K562 (cell line): ENCODE data around the gene NOL4L. TPM values are rescaled to one million over a fixed set of nuclear protein-coding genes. Genes with fewer than 3 reads are reported as not detected.

Experiments used
- ATAC-seq: fragments of 200-7000 bp; cut with Tn5 transposase; 3 replicates; pipeline ENCODE4 v1.9.1; 2020; ENCODE audit warnings: moderate library complexity
- BruUV-seq: library from RNA; stranded (reverse); fragments of 400-500 nt; replicated peaks from 2 replicates; lab custom pipeline; 2021; lab: Mats Ljungman, UMichigan
- CTCF ChIA-PET: fragments of 300-600 bp; formaldehyde crosslinking; extraction: SDS; loops from one replicate; lab custom pipeline; 2021; ENCODE audit warnings: low intra/inter-chr PET ratio; lab: Yijun Ruan, JAX
- POLR2A ChIA-PET: fragments of 300-600, 350-650 bp; sonication (Branson Sonifier 250); formaldehyde crosslinking; extraction: SDS; loops from one replicate; lab custom pipeline; 2021; ENCODE audit warnings: antibody characterized with exemption, inconsistent platforms; lab: Yijun Ruan, JAX
- DNase-seq, 4 experiments: peaks; one replicate each; pipeline versions ENCODE4 v3.0.0 to v3.0.0-alpha.2; 2011 to 2018; ENCODE audit warnings: low spot score in 3 of 4, mixed read lengths in 3 of 4; ENCODE audit errors: extremely low read depth in 1 of 4
- FAIRE-seq: peaks from 2 replicates; lab custom pipeline; 2011; peaks lifted over from hg19 to GRCh38; lab: Jason Lieb, UNC
- H2AFZ ChIP-seq: 2 replicates; pipeline ENCODE4 v1.6.0; 2011; ENCODE audit warnings: low read depth, low read length, control low read depth, inconsistent platforms
- H3K27ac ChIP-seq: fragments of 200-600 bp; 3 replicates; pipeline ENCODE4 v1.8.0; 2011; ENCODE audit warnings: low read depth, mild to moderate bottlenecking, control low read depth, inconsistent platforms, low read length, moderate library complexity, mixed read lengths; ENCODE audit errors: extremely low read depth
- H3K27me3 ChIP-seq, 2 experiments: fragments of 300-600 bp in 1 of 2; 2 replicates in 1 of 2; 3 replicates in 1 of 2; pipeline versions ENCODE4 v1.6.0 to v1.8.0; 2011; ENCODE audit warnings: inconsistent platforms in 2 of 2, low read length in 2 of 2, mild to moderate bottlenecking in 1 of 2, mixed read lengths in 1 of 2, moderate library complexity in 1 of 2; ENCODE audit not compliant: control insufficient read depth in 2 of 2, insufficient read depth in 2 of 2
- H3K36me3 ChIP-seq: fragments of 300-600 bp; 3 replicates; pipeline ENCODE4 v1.8.0; 2011; ENCODE audit warnings: mild to moderate bottlenecking, low read length, inconsistent platforms; ENCODE audit not compliant: control insufficient read depth, insufficient read depth
- H3K4me1 ChIP-seq, 2 experiments: fragments of 200-600 bp in 1 of 2; replicated peaks in 1 of 2; 2 replicates in 1 of 2; 3 replicates in 1 of 2; pipeline versions ENCODE4 v1.5.1 to v1.8.0; 2011; ENCODE audit warnings: inconsistent platforms in 2 of 2, low read length in 2 of 2, mild to moderate bottlenecking in 1 of 2, mixed read lengths in 1 of 2, moderate library complexity in 1 of 2; ENCODE audit not compliant: control insufficient read depth in 2 of 2, insufficient read depth in 2 of 2
- H3K4me2 ChIP-seq: 2 replicates; pipeline ENCODE4 v1.6.1; 2011; ENCODE audit warnings: low read length, control low read depth, inconsistent platforms, mixed read lengths; ENCODE audit not compliant: insufficient read depth
- H3K4me3 ChIP-seq: fragments of 200-600 bp; sonication (generic), shearing (Covaris generic); 2 replicates; pipeline ENCODE4 v1.5.1; 2016; ENCODE audit warnings: control low read depth, inconsistent platforms
- H3K79me2 ChIP-seq: fragments of 200-600 bp; 3 replicates; pipeline ENCODE4 v1.8.0; 2011; ENCODE audit warnings: low read length, inconsistent platforms; ENCODE audit not compliant: control insufficient read depth, insufficient read depth
- H3K9ac ChIP-seq, 2 experiments: 2 replicates each; pipeline versions ENCODE4 v1.6.0 to v1.6.1; 2011; ENCODE audit warnings: low read depth in 2 of 2, low read length in 2 of 2, control low read depth in 1 of 2, inconsistent platforms in 1 of 2, mild to moderate bottlenecking in 1 of 2, mixed read lengths in 1 of 2; ENCODE audit not compliant: insufficient read depth in 1 of 2
- H3K9me1 ChIP-seq: one replicate; pipeline ENCODE4 v1.6.0; 2011; ENCODE audit warnings: inconsistent platforms, mild to moderate bottlenecking, low read length, moderate library complexity; ENCODE audit not compliant: control insufficient read depth, insufficient read depth
- H3K9me3 ChIP-seq: replicated peaks from 2 replicates; pipeline ENCODE4 v1.5.1; 2011; ENCODE audit warnings: low read depth, low read length, inconsistent platforms; ENCODE audit not compliant: control insufficient read depth, insufficient read depth
- H4K20me1 ChIP-seq: replicated peaks from 2 replicates; pipeline ENCODE4 v1.6.1; 2011; ENCODE audit warnings: low read length, inconsistent platforms, mixed read lengths; ENCODE audit not compliant: control insufficient read depth, insufficient read depth
- RBM22 ChIP-seq: fragments of 200-400 bp; formaldehyde crosslinking; IDR thresholded peaks from 2 replicates; pipeline ENCODE4 v1.6.1; 2018; ENCODE audit warnings: low read length, low read depth; ENCODE audit not compliant: poor library complexity, severe bottlenecking
- WGBS: fragments of 100-300 bp; shearing (Covaris generic); methylation state at CpG from one replicate; pipeline ENCODE4 v1.1.6; 2016; ENCODE audit warnings: low coverage, mixed read lengths; ENCODE audit not compliant: insufficient coverage; ENCODE audit errors: missing lambda C conversion rate; 5-methylcytosine and 5-hydroxymethylcytosine counted together
- in situ Hi-C: fragments of 300-500 bp; cut with MboI; formaldehyde crosslinking; loops from 4 replicates; pipeline ENCODE4 v1.15.0; 2018; ENCODE audit warnings: inconsistent platforms, mixed read lengths
- intact Hi-C: fragments of 100-400 bp; cut with micrococcal nuclease; formaldehyde crosslinking; loops from 2 replicates; pipeline ENCODE4 v1.14.2; 2022
- polyA plus RNA-seq, 8 experiments: library from polyadenylated mRNA; depleted of rRNA in 4 of 8; stranded (reverse) in 5 of 8; unstranded in 3 of 8; fragments of >200 nt; fragmentation: Nextera tagmentation in 2 of 8; fragmentation: Illumina TruSeq in 1 of 8; extraction: Ambion mirVana in 2 of 8; extraction: Trizol in 1 of 8; gene quantifications; 2 replicates each; pipeline versions ENCODE4 v1.2.1 to v1.2.3, GENCODE V29; 2011 to 2014; ENCODE audit warnings: inconsistent platforms in 1 of 8, missing spikeins in 1 of 8
- total RNA-seq, 7 experiments: library from RNA; depleted of rRNA in 6 of 7; stranded (reverse); fragments of >200 nt in 6 of 7; fragmentation: Illumina TruSeq in 2 of 7; extraction: Trizol in 2 of 7; gene quantifications; 2 replicates each; pipeline versions ENCODE4 v1.2.1 to v1.2.3, GENCODE V29; 2011 to 2021; ENCODE audit warnings: low replicate concordance in 1 of 7
- TF ChIP-seq, protein P1 (sequence below): fragments of 450-650 bp; IDR thresholded peaks from 2 replicates; pipeline ENCODE4 v1.6.1; 2018; ENCODE audit not compliant: partially characterized antibody
- TF ChIP-seq, protein P2 (sequence below), 3 experiments: IDR thresholded peaks in 2 of 3; conservative IDR thresholded peaks in 1 of 3; 2 replicates each; pipeline ENCODE4 v1.5.1; 2011 to 2012; ENCODE audit warnings: low read length in 3 of 3, mild to moderate bottlenecking in 3 of 3, control low read depth in 2 of 3, improper control_type of control experiment in 1 of 3, inconsistent platforms in 1 of 3, low read depth in 1 of 3, mixed read lengths in 1 of 3, moderate library complexity in 1 of 3; ENCODE audit not compliant: insufficient read depth in 2 of 3

The NOL4L gene
- total and polyA plus RNA-seq, 9 of the 15 experiments (the other 6 are each of a cell fraction or from before 2014, with no cell fraction given), result 5.1 to 36.2 (median 13.6) TPM

DNA sequence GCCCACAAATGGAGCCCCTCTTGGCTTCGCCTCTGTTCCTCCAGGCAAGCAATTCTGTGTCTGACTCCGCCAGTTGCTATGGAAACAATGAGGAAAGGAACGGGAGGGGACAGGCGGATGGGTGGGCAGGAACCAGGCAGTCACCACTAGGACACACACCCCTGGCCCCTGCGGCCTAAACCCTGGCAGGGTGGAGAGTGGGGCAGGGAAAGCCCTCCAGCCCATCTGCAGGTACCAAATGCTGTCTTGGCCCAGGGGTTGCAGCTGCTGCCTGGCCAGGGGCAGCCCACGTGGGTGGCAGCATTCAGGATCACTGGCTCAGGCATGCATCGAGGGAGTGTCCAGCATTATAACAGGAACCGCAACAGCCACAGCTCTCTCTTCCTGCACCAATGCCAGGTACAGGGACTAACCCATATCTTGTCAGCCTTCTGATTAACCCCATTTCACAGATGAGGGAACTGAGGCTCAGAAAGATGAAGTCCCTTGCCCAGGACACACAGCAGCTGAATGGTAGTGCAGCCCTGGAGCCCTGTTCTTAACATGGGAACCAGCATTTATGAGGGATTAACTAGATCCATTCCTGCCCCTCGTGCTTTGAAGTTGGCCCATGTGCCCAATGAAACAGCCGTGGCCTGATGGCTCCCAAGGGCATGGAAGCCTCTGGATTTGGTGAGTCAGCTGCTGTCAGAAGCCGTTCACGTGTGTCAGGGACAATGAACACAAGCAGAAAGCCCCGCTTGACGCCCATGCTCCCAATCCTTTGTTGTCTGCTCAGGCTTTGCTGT lies 66.3 kb downstream of the NOL4L start (continued):
- TF ChIP-seq, protein P1, sequence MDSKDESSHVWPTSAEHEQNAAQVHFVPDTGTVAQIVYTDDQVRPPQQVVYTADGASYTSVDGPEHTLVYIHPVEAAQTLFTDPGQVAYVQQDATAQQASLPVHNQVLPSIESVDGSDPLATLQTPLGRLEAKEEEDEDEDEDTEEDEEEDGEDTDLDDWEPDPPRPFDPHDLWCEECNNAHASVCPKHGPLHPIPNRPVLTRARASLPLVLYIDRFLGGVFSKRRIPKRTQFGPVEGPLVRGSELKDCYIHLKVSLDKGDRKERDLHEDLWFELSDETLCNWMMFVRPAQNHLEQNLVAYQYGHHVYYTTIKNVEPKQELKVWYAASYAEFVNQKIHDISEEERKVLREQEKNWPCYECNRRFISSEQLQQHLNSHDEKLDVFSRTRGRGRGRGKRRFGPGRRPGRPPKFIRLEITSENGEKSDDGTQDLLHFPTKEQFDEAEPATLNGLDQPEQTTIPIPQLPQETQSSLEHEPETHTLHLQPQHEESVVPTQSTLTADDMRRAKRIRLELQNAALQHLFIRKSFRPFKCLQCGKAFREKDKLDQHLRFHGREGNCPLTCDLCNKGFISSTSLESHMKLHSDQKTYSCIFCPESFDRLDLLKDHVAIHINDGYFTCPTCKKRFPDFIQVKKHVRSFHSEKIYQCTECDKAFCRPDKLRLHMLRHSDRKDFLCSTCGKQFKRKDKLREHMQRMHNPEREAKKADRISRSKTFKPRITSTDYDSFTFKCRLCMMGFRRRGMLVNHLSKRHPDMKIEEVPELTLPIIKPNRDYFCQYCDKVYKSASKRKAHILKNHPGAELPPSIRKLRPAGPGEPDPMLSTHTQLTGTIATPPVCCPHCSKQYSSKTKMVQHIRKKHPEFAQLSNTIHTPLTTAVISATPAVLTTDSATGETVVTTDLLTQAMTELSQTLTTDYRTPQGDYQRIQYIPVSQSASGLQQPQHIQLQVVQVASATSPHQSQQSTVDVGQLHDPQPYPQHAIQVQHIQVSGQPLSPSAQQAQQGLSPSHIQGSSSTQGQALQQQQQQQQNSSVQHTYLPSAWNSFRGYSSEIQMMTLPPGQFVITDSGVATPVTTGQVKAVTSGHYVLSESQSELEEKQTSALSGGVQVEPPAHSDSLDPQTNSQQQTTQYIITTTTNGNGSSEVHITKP, result no peak

DNA sequence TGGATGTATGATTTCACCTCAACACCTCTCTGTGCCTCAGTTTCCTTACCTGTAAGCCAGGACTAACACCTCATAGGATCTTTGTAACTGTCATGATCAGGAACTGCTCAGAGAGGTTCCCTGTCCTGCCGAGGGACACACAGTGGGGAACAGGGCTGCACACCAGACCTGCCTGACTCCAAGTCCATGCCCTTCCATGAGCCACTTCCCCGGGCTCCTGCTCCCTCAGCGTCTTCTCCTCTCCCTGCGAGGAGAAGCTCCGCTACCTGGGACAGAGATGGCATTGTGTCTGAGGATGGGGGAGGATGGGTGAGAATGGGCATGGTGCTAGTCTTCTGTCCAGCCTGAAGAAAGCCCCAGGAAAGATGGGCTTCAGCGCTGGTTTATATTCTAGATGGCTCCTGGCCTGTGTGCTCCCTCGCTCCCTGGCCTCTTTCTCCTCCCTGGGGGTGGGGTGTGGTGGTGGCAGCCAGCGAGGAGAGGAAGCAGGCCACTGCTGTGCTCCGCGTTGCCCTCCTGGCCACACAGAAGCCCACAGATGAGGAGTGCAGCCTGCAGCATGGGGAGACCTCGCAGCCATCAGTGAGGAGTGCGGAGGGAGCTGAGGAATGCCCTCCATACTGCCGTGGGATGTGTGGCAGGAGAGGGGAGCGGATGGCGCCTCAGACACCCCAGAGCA lies 67.1 kb downstream of the NOL4L start:
- no peaks in the 10 kb centered on the region for H3K79me2 ChIP-seq
- no peaks in the 10 kb centered on the region for H3K27me3 ChIP-seq
- ChIA-PET POLR2A (interaction anchor here (0.6 kb wide), 1 partner anchor 146 kb away, joined by 3 read pairs; no protein-coding TSS in a partner anchor), CTCF (no interaction called here)
- no peaks in the 10 kb centered on the region for H3K9me1 ChIP-seq
- H4K20me1 ChIP-seq, result no peaks in the 10 kb centered on the region; the same call in 1 of the 2 replicates
- in situ Hi-C loops (loop anchor here (5.0 to 10.0 kb wide), 2 partner anchors 134 to 257 kb away; no protein-coding TSS in a partner anchor), intact Hi-C loops (no loop called here)
- peaks cover 5 to 36% of the 10 kb centered on the region in 2 experiments; a peak in 3 of 5 replicates for H3K4me1 ChIP-seq
- no peak for DNase-seq
- H3K27ac ChIP-seq, result no peak overlapping the region
- FAIRE-seq, result no peak
- BruUV-seq, result no TSS peak
- H2AFZ ChIP-seq, result no peak overlapping the region
- WGBS, result 91% methylated on average over 10 of the region's 15 CpGs
- no peak for ATAC-seq
- H3K4me2 ChIP-seq, result no peak overlapping the region
- H3K36me3 ChIP-seq, result peaks cover 76% of the 10 kb centered on the region; the same call in 2 of the 3 replicates
- H3K4me3 ChIP-seq, result no peak overlapping the region
- TF ChIP-seq, protein P2, sequence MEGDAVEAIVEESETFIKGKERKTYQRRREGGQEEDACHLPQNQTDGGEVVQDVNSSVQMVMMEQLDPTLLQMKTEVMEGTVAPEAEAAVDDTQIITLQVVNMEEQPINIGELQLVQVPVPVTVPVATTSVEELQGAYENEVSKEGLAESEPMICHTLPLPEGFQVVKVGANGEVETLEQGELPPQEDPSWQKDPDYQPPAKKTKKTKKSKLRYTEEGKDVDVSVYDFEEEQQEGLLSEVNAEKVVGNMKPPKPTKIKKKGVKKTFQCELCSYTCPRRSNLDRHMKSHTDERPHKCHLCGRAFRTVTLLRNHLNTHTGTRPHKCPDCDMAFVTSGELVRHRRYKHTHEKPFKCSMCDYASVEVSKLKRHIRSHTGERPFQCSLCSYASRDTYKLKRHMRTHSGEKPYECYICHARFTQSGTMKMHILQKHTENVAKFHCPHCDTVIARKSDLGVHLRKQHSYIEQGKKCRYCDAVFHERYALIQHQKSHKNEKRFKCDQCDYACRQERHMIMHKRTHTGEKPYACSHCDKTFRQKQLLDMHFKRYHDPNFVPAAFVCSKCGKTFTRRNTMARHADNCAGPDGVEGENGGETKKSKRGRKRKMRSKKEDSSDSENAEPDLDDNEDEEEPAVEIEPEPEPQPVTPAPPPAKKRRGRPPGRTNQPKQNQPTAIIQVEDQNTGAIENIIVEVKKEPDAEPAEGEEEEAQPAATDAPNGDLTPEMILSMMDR (IDR thresholded peaks at IDR 0.05 in 2 of 3, conservative IDR thresholded peaks at IDR 0.05 in 1 of 3; ENCODE audit: insufficient read depth in 2 of 3, low read depth in 1 of 3, low read length in 3 of 3), result no peak
- TF ChIP-seq RBM22, result peak; percentile 25
- H3K9me3 ChIP-seq, result no peaks in the 10 kb centered on the region
- H3K9ac ChIP-seq, result peak overlapping the region in 1 of 2 experiments; percentile 56; a peak in 1 of 4 replicates
